ENCODE data around the gene CNIH3.

GRCh38 chr1:224779536-224779935 is 163.4 kb downstream of the CNIH3 start:
- no peak for TF ChIP-seq CTCF (IDR thresholded peaks at IDR 0.05; ENCODE audit: extremely low read depth in 1 of 2, insufficient read depth in 1 of 2, low read depth in 1 of 2, low read length in 2 of 2)
- TF ChIP-seq POLR2A (IDR thresholded peaks at IDR 0.05; ENCODE audit: low read depth, low read length): no peak
- TF ChIP-seq EZH2 (IDR thresholded peaks at IDR 0.05; ENCODE audit: borderline replicate concordance, low read depth, low read length, severe bottlenecking): no peak
- TF ChIP-seq POLR2AphosphoS5 (IDR thresholded peaks at IDR 0.05; ENCODE audit: insufficient read depth, low read depth, low read length): no peak
- no peak for TF ChIP-seq MAX (IDR thresholded peaks at IDR 0.05; ENCODE audit: insufficient read depth, insufficient read length)
- no peak for TF ChIP-seq FOS (IDR thresholded peaks at IDR 0.05; ENCODE audit: borderline replicate concordance, insufficient read depth, low read length)
- no peak for TF ChIP-seq JUN (IDR thresholded peaks at IDR 0.05; ENCODE audit: borderline replicate concordance, insufficient read depth, insufficient read length, low read depth)

Measured in endothelial cell of umbilical vein (primary cell).